Panc1 (cell line): ENCODE measurements around the gene ATP2B1. TPM values are rescaled to one million over a fixed set of nuclear protein-coding genes. Genes with fewer than 3 reads are reported as not detected.

ENCODE experiments used
- ATAC-seq: fragments of 200-7000 bp; cut with Tn5 transposase; 2 replicates; pipeline ENCODE4 v1.9.1; 2020; ENCODE audit warnings: mild to moderate bottlenecking, moderate library complexity
- BruUV-seq: library from RNA; stranded (reverse); fragments of 400-500 nt; replicated peaks from 2 replicates; lab custom pipeline; 2021; lab: Mats Ljungman, UMichigan
- CTCF ChIA-PET: fragments of 300-600 bp; sonication (Branson Sonifier 250); formaldehyde crosslinking; loops from one replicate; lab custom pipeline; 2022; ENCODE audit warnings: antibody characterized with exemption; lab: Charles Lee
- POLR2A ChIA-PET: fragments of 300-600 bp; sonication (Branson Sonifier 250); formaldehyde crosslinking; loops from one replicate; lab custom pipeline; 2022; ENCODE audit warnings: antibody characterized with exemption; lab: Charles Lee
- DNase-seq: peaks from one replicate; pipeline ENCODE4 v3.0.0-alpha.2; 2010; ENCODE audit warnings: low read depth, low spot score
- H3K27ac ChIP-seq: 2 replicates; pipeline ENCODE4 v1.5.1; 2011; ENCODE audit warnings: mild to moderate bottlenecking, low read length, inconsistent platforms
- H3K27me3 ChIP-seq: fragments of 200-500 bp; sonication (Bioruptor generic); 2 replicates; pipeline ENCODE4 v1.6.0; 2014; ENCODE audit warnings: low read length, inconsistent platforms; ENCODE audit not compliant: control insufficient read depth, insufficient read depth
- H3K36me3 ChIP-seq: fragments of 200-500 bp; sonication (Bioruptor generic); 2 replicates; pipeline ENCODE4 v1.5.1; 2014; ENCODE audit warnings: inconsistent platforms, mild to moderate bottlenecking, low read length, moderate library complexity; ENCODE audit not compliant: control insufficient read depth, insufficient read depth
- H3K4me1 ChIP-seq: 2 replicates; pipeline ENCODE4 v1.5.1; 2011; ENCODE audit warnings: inconsistent platforms, mild to moderate bottlenecking, low read length, moderate library complexity; ENCODE audit not compliant: control insufficient read depth, insufficient read depth
- H3K4me3 ChIP-seq, 2 experiments: 2 replicates each; pipeline ENCODE4 v1.5.1; 2011 to 2012; ENCODE audit warnings: low read depth in 2 of 2, low read length in 2 of 2, mild to moderate bottlenecking in 2 of 2, inconsistent platforms in 1 of 2, moderate library complexity in 1 of 2
- H3K9me3 ChIP-seq: fragments of 200-500 bp; sonication (Bioruptor generic); 2 replicates; pipeline ENCODE4 v1.5.1; 2014; ENCODE audit warnings: low read depth, mild to moderate bottlenecking, inconsistent platforms, low read length, moderate library complexity; ENCODE audit not compliant: control insufficient read depth, insufficient read depth
- POLR2AphosphoS5 ChIP-seq: IDR thresholded peaks from 2 replicates; pipeline ENCODE4 v1.6.1; 2012; ENCODE audit warnings: mild to moderate bottlenecking, low read depth, low read length, moderate library complexity
- SIN3A ChIP-seq: IDR thresholded peaks from 2 replicates; pipeline ENCODE4 v1.6.1; 2012; ENCODE audit warnings: low read depth, mild to moderate bottlenecking, low read length, moderate library complexity, borderline replicate concordance; ENCODE audit not compliant: insufficient read depth
- TCF7L2 ChIP-seq: IDR thresholded peaks from 2 replicates; pipeline ENCODE4 v1.6.1; 2011; ENCODE audit warnings: mild to moderate bottlenecking, low read depth, low read length, inconsistent platforms
- in situ Hi-C: cut with HindIII; loops from 2 replicates; pipeline ENCODE4 v1.10.0; 2016; ENCODE audit warnings: low sequenced_read_pairs, low pct_unique_long_range_greater_than_20kb
- intact Hi-C: fragments of 100-400 bp; cut with micrococcal nuclease; formaldehyde crosslinking; loops from one replicate; pipeline ENCODE4 v1.10.0; 2022; ENCODE audit not compliant: unreplicated experiment
- total RNA-seq: library from RNA; stranded (reverse); gene quantifications from one replicate; pipeline ENCODE4 v1.2.1, GENCODE V29; 2021; ENCODE audit not compliant: unreplicated experiment
- TF ChIP-seq, protein P1 (sequence below): fragments of 450-650 bp; IDR thresholded peaks from 2 replicates; pipeline ENCODE4 v1.5.1; 2017; ENCODE audit warnings: mild to moderate bottlenecking
- TF ChIP-seq, protein P2 (sequence below), 2 experiments: IDR thresholded peaks; 2 replicates each; pipeline ENCODE4 v1.6.1; 2011 to 2012; ENCODE audit warnings: low read depth in 2 of 2, control low read depth in 1 of 2, low read length in 1 of 2, mild to moderate bottlenecking in 1 of 2, moderate library complexity in 1 of 2; ENCODE audit not compliant: insufficient read depth in 1 of 2

ATP2B1 gene
- total RNA-seq, 1 experiment from 2014 or later: 64.5 TPM

DNA sequence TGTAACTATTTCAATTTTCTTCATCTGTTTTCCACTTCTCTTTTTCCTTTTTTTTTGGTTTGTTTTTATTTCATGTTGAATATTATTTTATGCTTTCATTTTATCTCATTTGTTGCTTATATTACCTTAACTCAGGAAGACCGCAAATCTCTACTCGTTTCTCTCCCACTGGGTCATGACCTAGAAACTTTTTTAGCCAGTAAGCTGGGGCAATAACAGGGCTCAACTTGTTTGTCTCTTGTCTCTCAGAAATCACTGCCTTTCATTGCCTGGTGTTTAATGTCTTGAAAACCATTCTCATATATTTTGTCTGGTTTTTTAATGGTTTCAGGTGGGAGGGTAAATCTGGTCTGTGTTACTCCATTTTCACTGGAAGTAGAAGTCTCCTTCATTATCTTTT is 36.6 kb upstream of the ATP2B1 start:
- TF ChIP-seq SIN3A (no peak), POLR2AphosphoS5 (no peak), TCF7L2 (no peak)
- TF ChIP-seq, protein P1, sequence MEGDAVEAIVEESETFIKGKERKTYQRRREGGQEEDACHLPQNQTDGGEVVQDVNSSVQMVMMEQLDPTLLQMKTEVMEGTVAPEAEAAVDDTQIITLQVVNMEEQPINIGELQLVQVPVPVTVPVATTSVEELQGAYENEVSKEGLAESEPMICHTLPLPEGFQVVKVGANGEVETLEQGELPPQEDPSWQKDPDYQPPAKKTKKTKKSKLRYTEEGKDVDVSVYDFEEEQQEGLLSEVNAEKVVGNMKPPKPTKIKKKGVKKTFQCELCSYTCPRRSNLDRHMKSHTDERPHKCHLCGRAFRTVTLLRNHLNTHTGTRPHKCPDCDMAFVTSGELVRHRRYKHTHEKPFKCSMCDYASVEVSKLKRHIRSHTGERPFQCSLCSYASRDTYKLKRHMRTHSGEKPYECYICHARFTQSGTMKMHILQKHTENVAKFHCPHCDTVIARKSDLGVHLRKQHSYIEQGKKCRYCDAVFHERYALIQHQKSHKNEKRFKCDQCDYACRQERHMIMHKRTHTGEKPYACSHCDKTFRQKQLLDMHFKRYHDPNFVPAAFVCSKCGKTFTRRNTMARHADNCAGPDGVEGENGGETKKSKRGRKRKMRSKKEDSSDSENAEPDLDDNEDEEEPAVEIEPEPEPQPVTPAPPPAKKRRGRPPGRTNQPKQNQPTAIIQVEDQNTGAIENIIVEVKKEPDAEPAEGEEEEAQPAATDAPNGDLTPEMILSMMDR: no peak
- TF ChIP-seq, protein P2, sequence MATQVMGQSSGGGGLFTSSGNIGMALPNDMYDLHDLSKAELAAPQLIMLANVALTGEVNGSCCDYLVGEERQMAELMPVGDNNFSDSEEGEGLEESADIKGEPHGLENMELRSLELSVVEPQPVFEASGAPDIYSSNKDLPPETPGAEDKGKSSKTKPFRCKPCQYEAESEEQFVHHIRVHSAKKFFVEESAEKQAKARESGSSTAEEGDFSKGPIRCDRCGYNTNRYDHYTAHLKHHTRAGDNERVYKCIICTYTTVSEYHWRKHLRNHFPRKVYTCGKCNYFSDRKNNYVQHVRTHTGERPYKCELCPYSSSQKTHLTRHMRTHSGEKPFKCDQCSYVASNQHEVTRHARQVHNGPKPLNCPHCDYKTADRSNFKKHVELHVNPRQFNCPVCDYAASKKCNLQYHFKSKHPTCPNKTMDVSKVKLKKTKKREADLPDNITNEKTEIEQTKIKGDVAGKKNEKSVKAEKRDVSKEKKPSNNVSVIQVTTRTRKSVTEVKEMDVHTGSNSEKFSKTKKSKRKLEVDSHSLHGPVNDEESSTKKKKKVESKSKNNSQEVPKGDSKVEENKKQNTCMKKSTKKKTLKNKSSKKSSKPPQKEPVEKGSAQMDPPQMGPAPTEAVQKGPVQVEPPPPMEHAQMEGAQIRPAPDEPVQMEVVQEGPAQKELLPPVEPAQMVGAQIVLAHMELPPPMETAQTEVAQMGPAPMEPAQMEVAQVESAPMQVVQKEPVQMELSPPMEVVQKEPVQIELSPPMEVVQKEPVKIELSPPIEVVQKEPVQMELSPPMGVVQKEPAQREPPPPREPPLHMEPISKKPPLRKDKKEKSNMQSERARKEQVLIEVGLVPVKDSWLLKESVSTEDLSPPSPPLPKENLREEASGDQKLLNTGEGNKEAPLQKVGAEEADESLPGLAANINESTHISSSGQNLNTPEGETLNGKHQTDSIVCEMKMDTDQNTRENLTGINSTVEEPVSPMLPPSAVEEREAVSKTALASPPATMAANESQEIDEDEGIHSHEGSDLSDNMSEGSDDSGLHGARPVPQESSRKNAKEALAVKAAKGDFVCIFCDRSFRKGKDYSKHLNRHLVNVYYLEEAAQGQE (IDR thresholded peaks at IDR 0.05; ENCODE audit: insufficient read depth in 1 of 2, low read depth in 2 of 2, low read length in 1 of 2): no peak
- ChIA-PET POLR2A (interaction anchor here (0.5 kb wide), 1 partner anchor 35 kb away, joined by 5 read pairs; no protein-coding TSS in a partner anchor), CTCF (no interaction called here)
- ATAC-seq: no peak
- 0 out of 2 replicates have a peak, but pooled peaks cover 3% of the 10 kb centered on the region for H3K9me3 ChIP-seq
- intact Hi-C loops: no loop called here
- no peaks in the 10 kb centered on the region for H3K4me1 ChIP-seq
- no TSS peak for BruUV-seq
- H3K36me3 ChIP-seq: no peaks in the 10 kb centered on the region
- no peaks in the 10 kb centered on the region for H3K27me3 ChIP-seq
- in situ Hi-C loops: no loop called here
- H3K27ac ChIP-seq: no peak overlapping the region
- H3K4me3 ChIP-seq: no peak overlapping the region
- DNase-seq: no peak

DNA sequence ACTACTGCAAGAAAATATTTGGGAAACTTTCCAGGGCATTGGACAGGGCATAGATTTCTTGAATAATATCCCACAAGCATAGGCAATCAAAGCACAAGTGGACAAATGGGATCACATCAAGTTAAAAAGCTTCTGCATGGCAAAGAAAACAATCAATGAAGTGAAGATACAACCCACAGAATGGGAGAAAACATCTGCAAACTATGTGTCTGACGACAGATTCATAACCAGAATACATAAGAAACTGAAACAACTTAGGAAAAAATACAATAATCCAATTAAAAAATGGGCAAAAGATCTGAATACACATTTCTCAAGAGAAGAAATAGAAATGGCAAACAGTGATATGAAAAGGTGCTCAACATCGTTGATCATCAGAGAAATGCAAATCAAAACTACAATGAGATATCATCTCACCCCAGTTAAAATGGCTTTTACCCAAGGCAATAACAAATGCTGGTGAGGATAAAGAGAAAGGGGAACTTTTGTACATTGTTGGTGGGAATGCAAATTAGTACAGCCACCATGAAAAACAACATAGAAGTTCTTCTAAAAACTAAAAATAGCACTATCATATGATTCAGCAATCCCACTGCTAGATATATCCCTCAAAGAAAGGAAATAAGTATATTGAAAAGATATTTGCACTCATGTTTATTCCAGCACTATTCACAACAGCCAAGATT is 33.8 kb upstream of the ATP2B1 start:
- Histone ChIP-seq H3K27ac (no peak overlapping the region), H3K9me3 (0 out of 2 replicates have a peak, but pooled peaks cover 5% of the 10 kb centered on the region), H3K4me3 (no peak overlapping the region), H3K27me3 (no peaks in the 10 kb centered on the region), H3K36me3 (no peaks in the 10 kb centered on the region), H3K4me1 (no peaks in the 10 kb centered on the region)
- no peak for TF ChIP-seq POLR2AphosphoS5
- TF ChIP-seq, protein P1: no peak
- TF ChIP-seq TCF7L2: no peak
- TF ChIP-seq SIN3A: no peak
- TF ChIP-seq, protein P2 (IDR thresholded peaks at IDR 0.05; ENCODE audit: insufficient read depth in 1 of 2, low read depth in 2 of 2, low read length in 1 of 2): no peak
- intact Hi-C loops (no loop called here), in situ Hi-C loops (no loop called here)
- ATAC-seq (no peak), DNase-seq (no peak)
- BruUV-seq: no TSS peak
- CTCF ChIA-PET: no interaction called here
- POLR2A ChIA-PET: no interaction called here
